ENCODE measurements around the gene ORC3. TPM values are rescaled to one million over a fixed set of nuclear protein-coding genes. Genes with fewer than 3 reads are reported as not detected.
"Not testable (repeated sequence)": the region's sequence is repeated elsewhere in the genome, so short reads cannot be mapped to it uniquely, and the experiment has no call there.

The ORC3 gene
- polyA plus RNA-seq, 1 donor (not counting 4 experiments of a cell fraction or from before 2014, with no cell fraction given) = 37.4 TPM

DNA sequence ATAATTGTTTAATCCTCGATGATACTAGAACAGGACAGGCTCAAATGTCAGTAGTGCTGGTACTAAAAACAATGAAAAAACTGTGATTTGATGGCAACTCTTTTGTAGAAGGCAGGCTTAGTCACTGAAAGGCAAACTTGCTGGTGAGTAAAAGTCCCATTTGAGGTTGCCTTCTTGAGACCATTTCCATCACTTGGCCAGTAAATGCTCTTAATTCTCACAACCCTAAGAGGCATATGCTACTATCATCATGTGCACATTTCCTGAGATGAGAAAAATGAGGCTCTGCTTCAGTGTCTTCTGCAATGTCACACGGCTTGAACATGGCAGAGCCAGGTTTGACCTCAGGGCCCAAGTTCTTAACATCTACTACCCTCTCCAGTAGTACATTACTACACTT, 102.2 kb downstream of the ORC3 start:
- no peaks in the 10 kb centered on the region for H3K4me1 ChIP-seq (ENCODE audit: control insufficient read depth, extremely low read depth, insufficient read depth, low read length)
- FAIRE-seq (no peak), DNase-seq (ENCODE audit: low read depth, low spot score) (no peak)
- H3K36me3 ChIP-seq (ENCODE audit: control insufficient read depth in 2 of 2, extremely low read depth in 1 of 2, insufficient read depth in 2 of 2, low read length in 2 of 2) = peaks cover 0 to 1% of the 10 kb centered on the region in 2 experiments
- no peak for TF ChIP-seq CTCF (optimal IDR thresholded peaks at IDR 0.05 in 1 of 3, IDR thresholded peaks at IDR 0.05 in 1 of 3, conservative IDR thresholded peaks at IDR 0.05 in 1 of 3; ENCODE audit: extremely low read depth in 1 of 3, insufficient read depth in 2 of 3, low read length in 3 of 3)
- TF ChIP-seq EZH2 (IDR thresholded peaks at IDR 0.05; ENCODE audit: low read length) = no peak
- H3K9ac ChIP-seq (ENCODE audit: control insufficient read depth, extremely low read depth, insufficient read depth, low read length) = no peak overlapping the region
- H3K27me3 ChIP-seq (ENCODE audit: control insufficient read depth, extremely low read depth, insufficient read depth, low read length) = no peaks in the 10 kb centered on the region
- no peak overlapping the region for H3K4me2 ChIP-seq (ENCODE audit: control insufficient read depth, extremely low read depth, insufficient read depth, low read depth, low read length)
- H3K4me3 ChIP-seq (ENCODE audit: control insufficient read depth in 2 of 3, extremely low read depth in 1 of 3, insufficient read depth in 2 of 3, low read depth in 1 of 3, low read length in 3 of 3) = no peak overlapping the region
- H3K79me2 ChIP-seq (ENCODE audit: control insufficient read depth, insufficient read depth, low read length) = peaks cover 99% of the 10 kb centered on the region
- H2AFZ ChIP-seq (ENCODE audit: control insufficient read depth, low read length) = no peak overlapping the region
- dilution Hi-C loops (cut with MboI; ENCODE audit: extremely low pct_ligation_motif_present, low sequenced_read_pairs) = no loop called here
- no peaks in the 10 kb centered on the region for H3K9me1 ChIP-seq (ENCODE audit: control insufficient read depth, extremely low read depth, insufficient read depth, low read length)
- H3K27ac ChIP-seq (ENCODE audit: control insufficient read depth, insufficient read depth, low read length) = no peak overlapping the region
- peaks cover 30% of the 10 kb centered on the region for H4K20me1 ChIP-seq (ENCODE audit: control insufficient read depth, extremely low read depth, insufficient read depth, low read length)
- H3K9me3 ChIP-seq (ENCODE audit: control insufficient read depth, low read depth, low read length) = no peaks in the 10 kb centered on the region

- H3K9ac ChIP-seq (ENCODE audit: control insufficient read depth, extremely low read depth, insufficient read depth, low read length); H3K4me3 ChIP-seq (ENCODE audit: control insufficient read depth in 2 of 3, extremely low read depth in 1 of 3, insufficient read depth in 2 of 3, low read depth in 1 of 3, low read length in 3 of 3); FAIRE-seq; H3K9me1 ChIP-seq (ENCODE audit: control insufficient read depth, extremely low read depth, insufficient read depth, low read length); DNase-seq (ENCODE audit: low read depth, low spot score); dilution Hi-C loops (cut with MboI; ENCODE audit: extremely low pct_ligation_motif_present, low sequenced_read_pairs); H3K4me1 ChIP-seq (ENCODE audit: control insufficient read depth, extremely low read depth, insufficient read depth, low read length); H3K27ac ChIP-seq (ENCODE audit: control insufficient read depth, insufficient read depth, low read length); H3K27me3 ChIP-seq (ENCODE audit: control insufficient read depth, extremely low read depth, insufficient read depth, low read length); H3K36me3 ChIP-seq (ENCODE audit: control insufficient read depth in 2 of 2, extremely low read depth in 1 of 2, insufficient read depth in 2 of 2, low read length in 2 of 2); H2AFZ ChIP-seq (ENCODE audit: control insufficient read depth, low read length); H3K4me2 ChIP-seq (ENCODE audit: control insufficient read depth, extremely low read depth, insufficient read depth, low read depth, low read length); H3K9me3 ChIP-seq (ENCODE audit: control insufficient read depth, low read depth, low read length): not testable (repeated sequence)
- Histone ChIP-seq H3K79me2 (ENCODE audit: control insufficient read depth, insufficient read depth, low read length) (peaks cover 99% of the 10 kb centered on the region), H4K20me1 (ENCODE audit: control insufficient read depth, extremely low read depth, insufficient read depth, low read length) (peaks cover 27% of the 10 kb centered on the region)
Observed at GRCh38 chr6:87696817-87697216, 106.9 kb downstream of the ORC3 start.

Measured in keratinocyte (primary cell).